Stimulated activated CD4-positive, alpha-beta T cell treated with anti-CD3 and anti-CD28 coated beads, Interleukin-12 subunit alpha, Interleukin-12 subunit beta, amount 100 ng/mL, for 24 hours (primary cell): ENCODE measurements around the gene RAG2.
A peak's percentile ranks its signal among the peaks of the same experiment; 100 is the strongest.
"Not testable (repeated sequence)": the region's sequence is repeated elsewhere in the genome, so short reads cannot be mapped to it uniquely, and the experiment has no call there.

Experiments used
- DNase-seq, 2 experiments: peaks; one replicate each; pipeline ENCODE4 v3.0.0-alpha.2; 2020; ENCODE audit warnings: low read depth in 2 of 2

The RAG2 gene

DNA sequence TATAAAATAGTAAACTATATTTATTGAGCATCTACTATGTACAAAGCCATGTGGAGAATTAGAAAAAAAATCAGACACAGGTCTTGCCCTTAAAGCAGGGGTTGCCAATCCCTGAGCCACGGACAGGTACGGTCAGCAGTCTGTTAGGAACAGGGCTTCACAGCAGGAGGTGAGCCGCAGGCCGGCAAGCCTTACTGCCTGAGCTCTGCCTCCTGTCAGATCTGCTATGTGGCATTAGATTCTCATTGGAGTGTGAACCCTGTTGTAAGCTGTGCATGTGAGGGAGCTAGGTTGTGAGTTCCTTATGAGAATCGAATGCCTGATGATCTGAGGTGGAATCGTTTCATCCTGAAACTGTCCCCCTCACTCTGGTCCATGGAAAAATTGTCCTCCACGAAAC lies 2.1 kb upstream of the RAG2 start:
- no peak for DNase-seq

DNA sequence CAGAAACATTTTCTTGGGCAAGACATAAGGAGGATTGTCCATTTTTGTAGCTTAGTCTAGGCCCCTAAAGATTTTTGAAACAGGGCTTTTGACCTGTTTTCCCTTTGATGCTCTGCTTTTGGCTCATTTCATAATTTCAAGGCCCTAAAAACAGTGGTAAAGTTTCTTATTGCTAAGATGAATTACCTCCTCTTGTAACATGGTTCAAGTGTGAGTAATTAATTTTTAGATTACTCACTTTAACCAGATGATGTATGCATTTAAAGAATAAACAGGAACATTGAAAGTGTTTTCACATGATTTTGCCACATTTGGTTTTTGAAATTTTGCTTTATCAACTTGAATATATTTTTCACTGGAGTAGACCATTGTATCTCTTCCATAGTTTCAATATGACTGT lies 1.2 kb downstream of the RAG2 start:
- no peak for DNase-seq

DNA sequence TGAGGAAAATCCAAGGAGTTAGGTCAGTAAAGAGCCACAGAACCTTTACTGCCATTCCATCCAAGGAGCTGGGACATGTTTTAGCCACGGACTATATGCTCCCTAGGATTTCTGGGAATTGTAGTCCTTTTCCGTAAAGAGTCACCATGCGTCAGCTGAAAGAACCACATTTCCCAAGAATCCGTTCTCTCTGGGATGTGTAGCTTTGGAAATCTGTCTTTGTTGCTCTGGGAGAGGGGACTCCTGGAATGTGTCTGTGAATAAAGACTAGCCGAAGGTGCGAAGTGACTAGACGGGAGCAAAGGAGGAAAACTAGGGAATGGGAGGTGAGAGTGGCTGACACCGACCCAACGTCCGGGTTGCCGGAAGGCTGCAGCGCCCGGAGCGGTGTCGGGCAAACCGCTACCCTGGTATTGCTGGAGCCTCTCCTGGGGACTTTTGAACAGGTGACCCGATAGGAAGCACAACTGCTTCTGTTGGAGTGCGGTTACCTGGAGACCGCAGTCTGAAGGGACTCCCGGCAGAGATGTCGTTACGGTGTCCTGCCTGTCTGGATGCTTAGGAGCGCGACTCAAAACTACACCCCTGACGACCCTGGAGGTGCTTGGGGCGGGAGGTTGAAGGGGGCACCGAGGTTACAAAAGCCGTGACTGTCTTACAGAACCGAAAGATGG lies 3.6 kb downstream of the RAG2 start, which contains the start of gene IFTAP:
Gene IFTAP (plus strand): TSS at position 187 of the 674 bp plus-strand sequence. CDS start 15,602 bp downstream, outside the sequence.
- DNase-seq = peak in 1 of 2 experiments; percentile 3

DNA sequence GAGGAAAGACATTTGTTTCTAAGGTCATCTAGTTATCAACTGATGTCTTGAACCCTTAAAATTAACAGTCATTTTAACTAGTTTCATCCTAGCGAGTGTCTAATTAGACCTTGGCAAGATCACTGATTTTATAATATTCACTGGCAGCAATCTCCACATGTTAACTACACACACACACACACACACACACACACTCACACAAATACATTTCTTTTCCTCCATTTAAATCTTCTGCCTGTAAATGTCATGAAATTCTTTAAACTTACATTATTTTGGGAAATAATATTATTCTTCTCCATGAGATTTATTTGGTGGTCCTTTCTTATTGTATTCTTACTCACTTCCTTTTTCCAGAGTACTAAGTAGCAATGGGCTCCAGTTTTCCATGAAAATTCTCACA lies 6.6 kb downstream of the RAG2 start:
- no peak for DNase-seq

DNA sequence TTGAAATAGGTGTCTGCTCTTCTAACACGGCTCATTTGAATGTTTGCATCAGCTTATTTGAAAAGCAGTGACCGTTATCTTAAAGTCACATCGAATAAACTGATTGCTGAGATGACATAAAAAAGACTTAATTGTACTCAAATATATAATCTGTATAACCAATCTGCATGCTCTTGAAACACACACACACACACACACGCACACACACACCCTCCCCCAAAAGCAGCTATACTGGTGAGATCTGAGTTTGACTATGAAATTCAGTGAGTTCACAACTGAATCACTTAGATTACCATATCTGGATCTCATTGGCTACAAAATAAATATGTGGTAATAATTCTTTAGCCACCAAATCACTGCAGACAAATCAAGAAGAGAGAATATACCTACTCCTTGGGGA lies 7.5 kb downstream of the RAG2 start:
- DNase-seq = no peak

DNA sequence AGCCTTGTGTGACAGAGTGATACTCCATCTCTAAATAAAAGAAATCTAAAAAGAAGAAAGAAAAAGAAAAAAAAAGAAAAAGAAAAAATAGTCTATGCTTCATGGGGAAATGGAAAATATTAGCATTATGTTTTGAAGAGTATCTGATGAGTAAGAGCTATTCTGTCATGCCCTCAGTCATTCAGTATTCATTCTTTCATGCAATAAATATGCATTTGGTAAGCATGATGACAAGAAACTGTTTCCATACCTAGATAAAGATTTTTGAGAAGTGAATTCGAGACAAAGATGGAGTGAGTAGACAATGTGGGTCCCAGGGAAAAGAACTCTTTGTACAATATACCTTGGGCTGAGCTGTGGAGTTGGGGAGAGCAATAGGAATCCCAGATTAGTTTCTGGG lies 9.9 kb downstream of the RAG2 start:
- DNase-seq = no peak

DNA sequence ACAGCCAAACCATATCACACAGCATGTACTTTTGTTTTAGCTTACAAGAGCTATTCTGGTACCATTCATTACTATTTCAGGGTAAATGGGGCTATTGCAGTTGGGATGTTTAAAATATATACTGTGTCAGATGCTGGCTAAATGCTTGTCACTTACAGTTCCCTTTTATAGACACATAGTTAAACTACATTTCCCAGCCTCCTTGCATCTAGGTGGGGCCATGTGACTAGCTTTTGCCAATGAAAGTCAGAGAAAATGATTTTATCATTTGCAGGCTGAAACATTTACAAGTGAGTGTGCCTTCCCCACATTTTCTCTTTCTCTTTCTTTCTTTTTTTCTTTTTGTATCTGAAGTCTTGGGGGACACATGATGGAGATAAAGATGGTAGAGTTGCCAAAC lies 11.5 kb downstream of the RAG2 start:
- no peak for DNase-seq

DNA sequence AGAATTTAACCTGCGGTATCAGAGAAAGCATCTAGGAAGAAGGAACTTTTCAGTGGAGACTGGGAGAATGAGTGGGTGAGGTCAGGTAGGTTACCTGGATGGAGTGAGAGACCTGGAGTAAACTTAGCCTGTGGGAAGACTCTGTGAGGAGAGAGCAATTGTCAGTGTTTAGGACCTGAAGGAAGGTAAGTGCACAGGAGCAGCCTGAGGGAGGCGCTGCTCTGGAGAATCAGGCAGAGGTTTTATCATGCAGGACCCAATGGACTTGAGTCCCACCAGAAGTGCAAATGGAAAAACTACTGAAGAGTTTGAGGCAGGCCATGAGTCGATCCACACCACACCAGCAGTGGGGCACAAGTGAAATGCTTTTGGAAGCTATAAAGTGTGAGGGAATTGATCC lies 14.4 kb downstream of the RAG2 start:
- no peak for DNase-seq

DNA sequence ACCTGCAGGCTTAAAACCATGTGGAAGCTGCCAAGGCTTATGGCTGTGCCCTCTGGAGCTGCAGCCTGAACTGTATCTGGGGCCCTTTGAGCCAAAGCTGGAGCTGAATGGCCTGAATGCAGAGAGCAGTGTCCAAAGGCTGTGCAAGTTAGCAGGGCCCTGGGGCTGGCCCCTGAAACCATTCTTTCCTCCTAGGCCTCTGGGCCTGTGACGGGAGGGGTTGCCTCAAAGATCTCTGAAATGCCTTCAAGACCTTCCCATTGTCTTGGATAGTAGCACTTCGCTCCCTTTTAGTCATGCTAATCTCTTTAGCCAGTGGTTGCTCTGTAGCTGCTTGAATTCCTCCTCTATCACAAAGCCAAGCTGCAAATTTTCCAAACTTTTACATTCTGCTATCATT lies 16.5 kb downstream of the RAG2 start:
- no peak for DNase-seq

DNA sequence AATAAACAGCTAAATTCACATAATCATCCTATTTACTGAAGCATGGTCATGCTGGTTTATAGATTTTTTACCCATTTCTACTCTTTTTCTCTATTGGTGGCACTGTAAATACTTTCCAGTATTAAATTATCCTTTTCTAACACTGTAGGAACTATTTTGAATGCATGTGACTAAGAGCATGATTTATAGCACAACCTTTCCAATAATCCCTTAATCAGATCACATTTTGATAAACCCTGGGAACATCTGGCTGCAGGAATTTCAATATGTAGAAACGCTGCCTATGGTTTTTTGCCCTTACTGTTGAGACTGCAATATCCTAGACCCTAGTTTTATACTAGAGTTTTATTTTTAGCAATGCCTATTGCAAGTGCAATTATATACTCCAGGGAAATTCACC lies 19.6 kb downstream of the RAG2 start:
- DNase-seq = no peak

DNA sequence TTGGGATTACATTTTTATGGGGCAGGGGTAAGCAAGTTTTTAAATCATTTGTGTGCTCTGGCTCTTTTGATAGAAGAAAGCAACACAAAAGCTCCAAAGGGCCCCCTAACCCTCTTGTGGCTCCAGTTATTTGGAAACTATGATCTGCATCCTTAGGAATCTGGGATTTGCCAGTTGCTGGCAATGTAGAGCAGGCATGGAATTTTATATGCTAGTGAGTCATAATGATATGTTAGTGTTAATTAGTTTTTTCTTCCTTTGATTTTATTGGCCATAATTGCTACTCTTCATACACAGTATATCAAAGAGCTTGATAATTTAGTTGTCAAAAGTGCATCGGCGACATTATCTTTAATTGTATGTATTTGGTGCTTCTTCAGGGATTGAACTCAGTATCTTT lies 20.2 kb downstream of the RAG2 start:
- no peak for DNase-seq

DNA sequence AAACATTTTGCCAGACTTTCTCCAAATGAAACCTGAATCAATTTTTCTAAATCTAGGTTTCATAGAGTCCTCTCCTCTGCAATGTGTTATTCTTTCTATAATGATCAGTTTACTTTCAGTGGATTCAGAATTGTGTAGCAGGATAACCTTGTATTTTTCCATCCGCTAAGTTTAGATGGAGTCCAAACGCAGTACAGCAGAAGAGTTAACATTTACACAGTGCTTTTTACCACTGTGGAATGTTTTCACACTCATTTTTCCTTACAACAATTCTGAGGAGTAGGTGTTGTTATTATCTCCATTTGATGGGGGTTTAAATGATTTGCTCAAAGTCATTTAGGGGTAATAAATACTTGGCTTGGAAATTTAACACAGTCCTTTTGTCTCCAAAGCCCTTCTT lies 20.7 kb downstream of the RAG2 start:
- no peak for DNase-seq

DNA sequence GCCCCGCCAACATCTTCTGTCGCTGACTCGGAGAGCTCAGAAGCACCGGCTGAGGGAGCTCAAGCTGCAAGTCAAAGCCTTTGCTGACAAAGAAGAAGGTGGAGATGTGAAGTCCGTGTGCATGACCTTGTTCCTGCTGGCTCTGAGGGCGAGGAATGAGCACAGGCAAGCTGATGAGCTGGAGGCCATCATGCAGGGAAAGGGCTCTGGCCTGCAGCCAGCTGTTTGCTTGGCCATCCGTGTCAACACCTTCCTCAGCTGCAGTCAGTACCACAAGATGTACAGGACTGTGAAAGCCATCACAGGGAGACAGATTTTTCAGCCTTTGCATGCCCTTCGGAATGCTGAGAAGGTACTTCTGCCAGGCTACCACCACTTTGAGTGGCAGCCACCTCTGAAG lies 23.6 kb downstream of the RAG2 start:
- DNase-seq = no peak

DNA sequence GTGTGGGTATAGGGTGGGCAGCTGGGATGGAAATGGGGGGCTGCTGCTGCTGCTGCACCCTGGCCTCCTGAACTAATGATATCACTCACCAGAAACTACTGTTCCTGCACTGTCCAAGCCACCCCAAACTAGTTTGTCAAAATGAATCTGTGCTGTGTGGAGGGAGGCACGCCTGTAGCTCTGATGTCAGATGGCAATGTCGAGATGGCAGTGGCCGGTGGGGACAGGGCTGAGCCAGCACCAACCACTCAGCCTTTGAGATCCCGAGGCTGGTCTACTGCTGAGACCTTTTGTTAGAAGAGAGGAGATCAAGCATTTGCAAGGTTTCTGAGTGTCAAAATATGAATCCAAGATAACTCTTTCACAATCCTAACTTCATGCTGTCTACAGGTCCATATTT lies 28.9 kb downstream of the RAG2 start:
- no peak for DNase-seq

DNA sequence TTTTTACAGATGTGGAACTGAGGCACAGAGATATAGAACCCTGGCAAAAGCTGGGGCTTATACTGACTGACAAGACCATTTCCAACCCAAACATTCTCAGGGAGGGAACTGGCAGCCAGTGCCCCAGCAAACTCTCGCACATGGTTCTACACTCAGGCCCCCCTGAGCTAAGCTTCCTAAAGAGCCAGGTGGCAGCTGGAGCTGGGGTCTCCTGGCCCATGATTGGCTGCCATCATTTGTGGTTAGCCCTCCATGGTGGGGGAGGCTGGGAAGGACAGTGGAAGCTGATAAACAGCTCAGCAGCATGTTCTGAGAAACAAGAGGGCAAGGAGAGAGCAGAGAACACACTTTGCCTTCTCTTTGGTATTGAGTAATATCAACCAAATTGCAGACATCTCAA lies 30.3 kb downstream of the RAG2 start, which contains the start of gene RAG1:
Gene RAG1 (plus strand): TSS at position 314 of the 400 bp plus-strand sequence. CDS start 5,298 bp downstream, outside the sequence.
- DNase-seq = no peak

DNA sequence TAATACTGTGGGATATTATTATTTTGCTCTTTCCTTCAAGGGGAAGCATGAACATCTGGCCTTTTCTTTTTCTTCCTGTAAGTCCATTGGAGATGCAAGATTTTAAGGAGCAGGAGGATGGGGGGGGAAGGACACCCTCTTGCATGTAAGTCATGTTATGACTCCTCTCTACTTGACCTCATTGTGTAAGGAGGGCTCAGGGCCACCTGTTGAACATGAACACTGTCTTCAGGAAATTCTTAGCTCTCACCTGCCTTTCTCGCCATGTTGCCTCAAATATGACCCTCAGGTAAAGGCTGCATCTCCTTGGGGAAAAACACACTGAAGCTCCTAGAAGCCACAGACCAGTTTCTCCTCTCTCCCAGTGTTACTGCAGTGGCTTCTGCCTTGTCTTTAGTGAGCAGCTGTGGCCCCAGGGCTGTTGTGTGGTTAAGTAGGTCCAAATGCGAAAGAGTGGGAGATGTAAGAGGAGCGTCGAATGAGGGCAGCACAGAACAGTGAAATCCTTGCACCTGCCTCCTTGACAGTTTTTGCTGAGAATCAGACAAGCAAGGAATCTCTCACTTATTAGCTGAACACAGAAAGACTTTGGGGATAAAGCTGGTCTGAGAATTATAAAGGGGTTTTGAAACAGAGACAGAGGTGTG lies 31.5 kb downstream of the RAG2 start:
- DNase-seq = no peak

DNA sequence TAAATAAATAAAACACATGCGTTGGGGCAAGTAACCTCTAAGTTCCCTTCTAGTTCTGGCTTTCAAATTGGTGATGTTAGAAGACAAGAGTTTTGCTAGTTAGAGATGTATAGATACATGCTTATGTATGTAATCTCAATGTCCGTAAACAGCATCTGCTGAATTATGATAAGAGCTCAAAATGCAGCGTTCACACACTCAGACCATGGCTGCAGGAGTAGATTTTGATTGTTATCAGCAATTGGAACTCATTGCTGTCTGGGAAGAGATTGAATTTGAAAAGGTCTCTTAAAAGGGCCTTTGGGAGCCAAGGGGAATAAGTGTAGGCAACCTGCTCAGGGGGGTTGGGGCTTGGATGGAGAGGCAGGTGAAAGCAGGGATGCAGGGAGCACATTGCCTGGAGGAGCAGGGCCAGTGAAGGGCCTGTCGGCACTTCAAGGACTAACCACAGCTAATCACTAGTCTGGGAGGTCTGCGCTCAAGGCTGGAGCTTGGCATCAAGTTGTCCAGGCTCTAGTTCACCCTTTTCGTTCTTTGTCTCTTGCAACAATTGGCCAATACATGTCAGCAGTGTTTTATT lies 32.9 kb downstream of the RAG2 start:
- DNase-seq = no peak

DNA sequence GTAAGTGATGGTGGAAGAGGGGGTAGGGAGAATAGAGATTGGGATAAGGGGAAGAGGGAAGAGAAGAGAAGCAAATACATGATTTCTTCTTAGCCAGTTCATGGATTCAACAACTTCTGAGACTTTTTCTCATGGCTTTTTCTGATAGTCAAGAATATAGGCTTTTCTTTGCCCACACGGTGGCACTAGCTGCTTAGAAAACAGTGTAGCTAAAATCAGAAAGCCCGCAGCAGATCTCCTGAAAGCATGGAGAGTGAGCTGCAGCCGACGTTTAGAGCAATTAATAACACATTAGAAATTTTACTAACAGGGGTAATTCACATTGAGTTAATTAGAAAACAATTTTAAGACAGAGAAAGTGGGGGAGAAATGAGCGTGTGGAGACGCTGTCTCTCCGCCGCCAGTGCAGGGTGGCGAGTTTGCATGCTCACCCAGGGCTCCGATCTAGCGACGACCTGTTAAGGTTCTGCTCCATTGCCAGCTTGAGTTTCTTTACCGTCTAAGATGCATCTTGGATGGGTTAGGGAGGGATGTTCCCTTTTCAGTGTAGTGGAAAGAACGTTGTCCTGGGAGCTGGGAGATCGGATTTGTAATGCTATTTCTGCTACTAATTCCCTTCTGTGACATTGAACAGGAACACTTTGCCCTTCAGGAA lies 33.5 kb downstream of the RAG2 start:
- peak in 1 of 2 experiments; percentile 6 for DNase-seq

DNA sequence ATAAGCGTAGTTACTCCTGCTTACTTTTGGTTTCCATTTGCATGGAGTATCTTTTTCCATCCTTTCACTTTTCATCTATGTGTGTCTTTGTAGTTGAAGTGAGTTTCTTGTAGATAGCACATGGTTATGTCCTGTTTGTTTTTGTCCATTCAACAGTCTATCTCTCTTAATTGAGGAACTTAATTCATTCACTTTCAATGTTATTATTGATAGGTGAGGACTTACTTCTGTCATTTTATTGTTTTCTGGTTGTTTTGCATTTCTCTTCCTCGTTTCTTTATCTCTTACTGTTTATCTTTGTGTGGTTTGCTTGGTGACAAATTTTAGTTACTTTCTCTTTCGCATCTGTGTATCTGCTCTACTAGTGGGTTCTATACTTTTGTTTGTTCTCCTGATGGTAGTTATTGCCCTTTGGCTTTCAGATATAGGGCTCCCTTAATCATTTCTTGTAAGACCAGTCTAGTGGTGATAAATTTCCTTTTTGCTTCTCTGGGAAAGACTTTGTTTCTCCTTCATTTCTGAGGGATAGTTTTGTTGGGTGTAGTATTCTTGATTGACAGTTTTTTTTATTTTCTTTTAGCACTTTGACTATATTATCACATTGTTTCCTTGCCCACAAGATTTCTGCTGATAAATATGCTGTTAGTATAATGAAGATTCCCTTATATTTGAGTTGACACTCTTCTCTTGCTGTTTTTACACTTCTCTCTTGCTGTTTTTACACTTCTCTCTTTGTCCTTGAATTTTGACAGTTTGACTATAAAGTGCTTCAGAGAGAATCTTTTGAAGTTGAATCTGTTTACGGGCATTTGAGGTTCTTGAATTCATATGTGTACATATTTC lies 39.2 kb downstream of the RAG2 start:
- DNase-seq = no peak

DNA sequence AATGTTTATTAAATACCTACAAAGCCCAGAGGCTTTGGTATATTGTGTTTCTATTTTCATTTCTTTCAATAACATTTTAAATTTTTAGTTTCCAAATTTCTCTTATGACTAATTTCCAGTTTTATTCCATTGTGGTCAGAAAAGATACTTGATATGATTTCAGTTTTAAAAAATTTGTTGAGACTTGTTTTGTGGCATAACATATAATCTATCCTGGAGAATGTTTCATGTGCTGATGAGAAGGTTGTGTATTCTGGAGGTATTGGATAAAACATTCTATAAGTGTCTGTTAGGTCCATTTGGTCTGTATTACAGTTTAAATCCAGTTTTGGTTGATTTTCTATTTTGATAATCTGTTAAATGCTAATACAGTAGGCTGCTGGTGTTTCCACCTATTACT lies 40.0 kb downstream of the RAG2 start:
- no peak for DNase-seq

DNA sequence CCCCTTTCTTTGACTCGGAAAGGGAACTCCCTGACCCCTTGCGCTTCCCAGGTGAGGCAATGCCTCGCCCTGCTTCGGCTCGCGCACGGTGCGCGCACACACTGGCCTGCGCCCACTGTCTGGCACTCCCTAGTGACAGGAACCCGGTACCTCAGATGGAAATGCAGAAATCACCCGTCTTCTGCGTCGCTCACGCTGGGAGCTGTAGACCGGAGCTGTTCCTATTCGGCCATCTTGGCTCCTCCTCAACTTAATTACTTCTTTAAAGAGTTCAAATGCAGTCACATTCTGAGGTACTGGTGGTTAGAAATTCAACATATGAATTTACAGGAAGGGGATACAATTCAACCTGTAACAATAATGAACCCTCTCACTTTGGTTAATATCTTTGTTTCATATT lies 40.6 kb downstream of the RAG2 start:
- DNase-seq = not testable (repeated sequence)
